Measurements from ENCODE around the gene SMYD5.

Gene SMYD5

DNA sequence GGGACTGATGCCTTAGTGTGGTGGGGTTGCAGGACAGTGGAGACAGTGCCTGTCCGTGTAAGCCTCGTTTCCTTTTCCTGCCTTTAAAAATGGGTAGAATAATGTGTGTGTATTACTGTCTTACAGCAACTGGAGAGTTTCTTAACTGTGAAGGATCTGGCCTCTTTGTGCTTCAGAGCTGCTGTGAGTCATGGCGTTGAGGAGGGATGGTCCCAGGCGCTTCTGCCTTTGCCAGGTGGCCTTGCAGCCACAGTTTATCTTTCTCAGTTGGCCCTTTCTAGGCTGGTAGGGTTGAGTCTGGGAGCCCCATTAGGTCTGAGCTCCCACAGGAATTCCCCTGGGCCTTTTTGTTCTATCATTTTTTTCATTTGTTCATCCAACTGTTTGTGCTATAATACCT is 9.8 kb downstream of the SMYD5 start:
- TF ChIP-seq, protein P1, sequence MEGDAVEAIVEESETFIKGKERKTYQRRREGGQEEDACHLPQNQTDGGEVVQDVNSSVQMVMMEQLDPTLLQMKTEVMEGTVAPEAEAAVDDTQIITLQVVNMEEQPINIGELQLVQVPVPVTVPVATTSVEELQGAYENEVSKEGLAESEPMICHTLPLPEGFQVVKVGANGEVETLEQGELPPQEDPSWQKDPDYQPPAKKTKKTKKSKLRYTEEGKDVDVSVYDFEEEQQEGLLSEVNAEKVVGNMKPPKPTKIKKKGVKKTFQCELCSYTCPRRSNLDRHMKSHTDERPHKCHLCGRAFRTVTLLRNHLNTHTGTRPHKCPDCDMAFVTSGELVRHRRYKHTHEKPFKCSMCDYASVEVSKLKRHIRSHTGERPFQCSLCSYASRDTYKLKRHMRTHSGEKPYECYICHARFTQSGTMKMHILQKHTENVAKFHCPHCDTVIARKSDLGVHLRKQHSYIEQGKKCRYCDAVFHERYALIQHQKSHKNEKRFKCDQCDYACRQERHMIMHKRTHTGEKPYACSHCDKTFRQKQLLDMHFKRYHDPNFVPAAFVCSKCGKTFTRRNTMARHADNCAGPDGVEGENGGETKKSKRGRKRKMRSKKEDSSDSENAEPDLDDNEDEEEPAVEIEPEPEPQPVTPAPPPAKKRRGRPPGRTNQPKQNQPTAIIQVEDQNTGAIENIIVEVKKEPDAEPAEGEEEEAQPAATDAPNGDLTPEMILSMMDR (conservative IDR thresholded peaks at IDR 0.05; ENCODE audit: low read depth, low read length): no peak
- no peak for DNase-seq (ENCODE audit: low read depth)

DNA sequence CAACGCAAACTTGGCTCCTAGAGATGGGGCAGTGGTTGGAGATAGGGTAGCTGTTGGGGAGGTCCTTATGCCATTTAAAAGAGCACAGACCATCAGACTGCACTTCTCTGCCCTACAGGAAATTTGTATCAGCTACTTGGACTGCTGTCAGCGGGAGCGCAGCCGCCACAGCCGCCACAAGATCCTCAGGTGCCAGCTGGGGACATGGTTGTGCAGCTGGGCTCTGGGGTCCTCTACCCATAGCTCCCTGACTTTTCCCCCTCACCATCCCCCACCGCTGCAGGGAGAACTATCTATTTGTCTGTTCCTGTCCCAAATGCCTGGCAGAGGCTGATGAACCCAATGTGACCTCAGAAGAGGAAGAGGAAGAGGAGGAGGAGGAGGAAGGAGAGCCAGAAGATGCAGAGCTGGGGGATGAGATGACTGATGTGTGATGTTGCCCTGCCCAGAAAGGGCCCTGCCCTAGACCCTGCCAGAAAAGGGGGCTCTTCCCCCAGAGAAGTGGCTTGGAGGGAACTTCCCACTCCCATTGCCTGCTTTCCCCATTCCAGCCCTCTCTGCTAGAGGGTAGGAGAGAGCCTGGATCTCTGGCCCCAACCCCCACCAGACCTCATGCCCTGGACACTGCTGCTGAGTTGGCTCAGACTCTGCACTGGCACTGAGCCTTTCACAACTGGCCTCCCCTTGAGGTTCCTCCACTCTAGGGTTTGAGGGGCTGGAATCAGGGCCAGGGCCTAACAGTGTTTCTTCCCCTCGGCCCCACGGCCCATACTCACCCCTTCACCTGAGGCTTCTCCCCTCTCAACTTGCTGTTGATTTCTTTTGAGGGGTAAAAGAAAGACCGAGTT is 11.7 kb downstream of the SMYD5 start:
- no peak for DNase-seq (ENCODE audit: low read depth)
- TF ChIP-seq, protein P1 (conservative IDR thresholded peaks at IDR 0.05; ENCODE audit: low read depth, low read length): no peak
- H3K4me3 ChIP-seq (ENCODE audit: low read length): no peak overlapping the region

More for the DNA sequence above, 9.8 kb downstream of the SMYD5 start:
- no peak overlapping the region for H3K4me3 ChIP-seq (ENCODE audit: low read length)

DNA sequence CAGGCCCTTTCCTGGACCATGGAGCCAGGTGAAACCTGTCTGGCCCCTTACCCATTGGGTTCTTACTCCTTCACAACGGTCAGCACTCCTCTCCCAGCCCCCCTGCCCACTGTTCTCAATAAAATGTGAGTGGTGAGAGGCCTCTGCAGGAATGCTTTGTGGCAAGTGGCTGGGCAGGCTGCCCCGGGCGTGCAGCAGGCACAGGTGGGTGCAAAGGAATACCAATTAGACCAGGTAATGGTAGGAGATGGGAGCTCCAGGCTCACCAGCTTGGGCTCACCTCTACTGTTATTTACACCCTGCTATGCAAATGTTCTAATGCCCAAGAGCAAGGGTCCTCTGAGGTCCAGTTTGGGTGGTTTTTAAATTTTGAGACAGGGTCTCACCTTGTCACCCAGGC is 13.0 kb downstream of the SMYD5 start:
- no peak for DNase-seq (ENCODE audit: low read depth)
- TF ChIP-seq, protein P1 (conservative IDR thresholded peaks at IDR 0.05; ENCODE audit: low read depth, low read length): no peak
- no peak overlapping the region for H3K4me3 ChIP-seq (ENCODE audit: low read length)

- TF ChIP-seq, protein P1 (conservative IDR thresholded peaks at IDR 0.05; ENCODE audit: low read depth, low read length): no peak
- H3K4me3 ChIP-seq (ENCODE audit: low read length): no peak overlapping the region
- no peak for DNase-seq (ENCODE audit: low read depth)
Observed at GRCh38 chr2:73228631-73229030, 14.6 kb downstream of the SMYD5 start.

DNA sequence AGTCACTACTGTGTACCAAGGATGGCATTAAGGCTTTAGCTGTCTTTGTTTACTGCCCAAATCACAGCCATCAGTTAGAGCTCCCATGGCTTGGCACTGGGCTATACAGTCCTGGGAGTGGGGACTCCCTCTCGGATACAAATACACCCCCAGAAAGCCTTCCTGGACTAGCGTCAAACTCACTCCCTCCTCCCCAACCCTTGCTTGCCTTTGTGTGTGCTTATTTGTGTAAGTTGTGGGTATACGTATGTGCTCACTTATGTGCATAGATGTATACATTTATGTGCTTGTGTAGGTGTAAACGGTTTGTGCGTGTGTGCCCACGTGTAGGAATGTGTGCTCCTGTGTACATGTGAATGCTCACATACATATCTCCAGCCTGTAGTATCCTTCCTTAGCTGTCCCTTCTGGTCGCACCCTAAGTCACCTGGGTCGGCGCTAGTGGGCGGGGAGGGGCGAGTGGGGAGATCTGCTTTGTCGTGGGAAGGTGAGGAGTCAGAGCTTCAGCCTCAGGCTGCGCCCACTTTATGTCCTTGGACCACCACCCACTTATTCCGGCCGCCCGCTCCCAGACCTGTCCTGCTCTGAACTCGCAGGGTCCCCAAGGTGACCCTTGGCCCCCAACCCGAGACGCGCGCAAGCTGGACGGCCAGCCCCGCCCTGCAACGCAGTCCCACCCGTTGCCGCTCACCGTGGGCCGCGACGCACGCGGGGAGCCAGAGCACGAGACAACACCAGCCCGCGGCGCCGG is 18.5 kb downstream of the SMYD5 start:
- DNase-seq (ENCODE audit: low read depth): no peak
- TF ChIP-seq, protein P1 (conservative IDR thresholded peaks at IDR 0.05; ENCODE audit: low read depth, low read length): no peak
- H3K4me3 ChIP-seq (ENCODE audit: low read length): peak overlapping the region; percentile 77

DNA sequence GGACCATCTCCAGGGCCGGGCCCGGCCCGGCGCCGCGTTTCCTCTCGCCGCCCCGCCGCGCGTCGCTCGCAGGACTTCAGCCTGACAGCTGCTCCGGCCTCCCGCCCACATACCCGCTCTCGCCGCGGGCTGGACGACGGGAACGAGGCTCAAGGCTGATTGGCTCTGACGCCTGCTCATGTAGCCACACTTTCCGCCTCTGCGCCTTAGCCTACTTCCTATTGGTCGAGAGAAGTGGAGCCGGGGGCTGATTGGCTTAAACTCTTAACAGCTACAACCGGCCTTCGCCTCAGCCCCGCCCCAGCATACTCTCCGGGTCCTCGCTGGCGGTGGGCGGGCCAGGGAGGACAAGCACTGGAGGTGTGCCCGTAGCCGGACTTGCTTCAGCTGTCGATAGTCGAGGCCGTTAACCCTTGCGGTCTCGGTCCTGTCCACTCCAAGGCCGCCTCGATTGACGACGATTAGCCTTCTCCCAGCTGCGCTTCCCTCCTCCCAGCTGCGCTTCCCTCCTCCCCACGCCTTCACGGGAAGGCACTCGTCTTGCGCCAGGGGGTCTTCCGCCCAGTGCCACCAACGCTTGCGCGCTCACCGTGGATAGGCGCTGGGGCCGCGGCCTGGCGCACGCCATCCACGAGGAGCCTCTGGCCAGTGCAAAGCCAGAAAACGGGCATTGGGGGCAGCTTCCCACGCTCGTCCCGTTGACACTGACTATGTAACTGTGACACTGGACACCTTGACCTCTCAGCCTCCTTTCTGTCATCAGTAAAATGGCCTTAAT is 19.3 kb downstream of the SMYD5 start, which contains the start of gene PRADC1:
Gene PRADC1 (minus strand): TSS at position 86 of the 778 bp plus-strand sequence. CDS start 79 bp downstream, at position 7.
- TF ChIP-seq, protein P1 (conservative IDR thresholded peaks at IDR 0.05; ENCODE audit: low read depth, low read length): no peak
- DNase-seq (ENCODE audit: low read depth): peak; percentile 99
- peak within 1 kb of the TSS; percentile 96 for H3K4me3 ChIP-seq (ENCODE audit: low read length)

All from retinal pigment epithelial cell (primary cell).